ENCODE data around the gene MBNL1.

DNA sequence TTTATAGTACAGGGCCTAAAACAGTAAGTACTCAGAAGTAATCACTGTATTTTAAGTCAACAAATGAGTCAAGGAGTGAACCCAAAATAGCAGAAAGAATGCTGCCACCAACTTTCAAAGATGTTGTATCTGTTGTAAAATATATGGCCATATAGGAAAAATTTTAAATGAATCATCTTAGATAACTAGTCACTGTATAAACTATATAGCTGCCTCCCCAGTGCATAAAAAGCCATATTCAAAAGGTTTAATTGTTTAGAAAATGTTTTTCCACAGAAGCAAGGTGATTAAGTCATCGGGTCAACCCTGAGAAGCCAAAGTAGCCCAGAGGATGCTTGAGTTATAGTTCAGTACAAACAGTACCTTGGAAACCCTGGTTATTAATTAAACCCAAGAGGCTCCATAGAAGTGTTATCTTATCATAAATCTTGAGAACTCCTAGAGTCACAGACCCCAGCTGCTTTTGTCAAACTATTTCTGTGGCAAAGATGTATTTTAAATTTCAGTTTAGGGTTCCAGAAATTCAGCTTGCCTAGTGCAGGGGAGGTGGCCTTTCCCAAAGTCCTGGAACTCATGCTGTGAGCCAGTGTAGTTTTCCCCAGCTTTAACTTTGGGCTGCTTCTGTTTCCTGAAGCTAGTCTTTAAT, 39.2 kb downstream of the MBNL1 start:
- TF ChIP-seq, protein P1, sequence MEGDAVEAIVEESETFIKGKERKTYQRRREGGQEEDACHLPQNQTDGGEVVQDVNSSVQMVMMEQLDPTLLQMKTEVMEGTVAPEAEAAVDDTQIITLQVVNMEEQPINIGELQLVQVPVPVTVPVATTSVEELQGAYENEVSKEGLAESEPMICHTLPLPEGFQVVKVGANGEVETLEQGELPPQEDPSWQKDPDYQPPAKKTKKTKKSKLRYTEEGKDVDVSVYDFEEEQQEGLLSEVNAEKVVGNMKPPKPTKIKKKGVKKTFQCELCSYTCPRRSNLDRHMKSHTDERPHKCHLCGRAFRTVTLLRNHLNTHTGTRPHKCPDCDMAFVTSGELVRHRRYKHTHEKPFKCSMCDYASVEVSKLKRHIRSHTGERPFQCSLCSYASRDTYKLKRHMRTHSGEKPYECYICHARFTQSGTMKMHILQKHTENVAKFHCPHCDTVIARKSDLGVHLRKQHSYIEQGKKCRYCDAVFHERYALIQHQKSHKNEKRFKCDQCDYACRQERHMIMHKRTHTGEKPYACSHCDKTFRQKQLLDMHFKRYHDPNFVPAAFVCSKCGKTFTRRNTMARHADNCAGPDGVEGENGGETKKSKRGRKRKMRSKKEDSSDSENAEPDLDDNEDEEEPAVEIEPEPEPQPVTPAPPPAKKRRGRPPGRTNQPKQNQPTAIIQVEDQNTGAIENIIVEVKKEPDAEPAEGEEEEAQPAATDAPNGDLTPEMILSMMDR (conservative IDR thresholded peaks at IDR 0.05; ENCODE audit: low read depth, low read length), result no peak
- TF ChIP-seq CHD1 (IDR thresholded peaks at IDR 0.05; ENCODE audit: low read depth, low read length), result no peak
- TF ChIP-seq POLR2A (IDR thresholded peaks at IDR 0.05; ENCODE audit: low read depth, low read length), result no peak
- TF ChIP-seq RCOR1 (IDR thresholded peaks at IDR 0.05; ENCODE audit: insufficient replicate concordance, low read length), result no peak
- TF ChIP-seq MAFK (IDR thresholded peaks at IDR 0.05; ENCODE audit: low read depth, low read length), result no peak
